CD4-positive, alpha-beta T cell treated with Interleukin-21 for 1 hour (primary cell): ENCODE measurements around the gene UBAP2.
A peak's percentile ranks its signal among the peaks of the same experiment; 100 is the strongest.

Source experiments
- DNase-seq: peaks from one replicate; pipeline ENCODE4 v3.0.0-alpha.2; 2020

UBAP2 gene, protein sequence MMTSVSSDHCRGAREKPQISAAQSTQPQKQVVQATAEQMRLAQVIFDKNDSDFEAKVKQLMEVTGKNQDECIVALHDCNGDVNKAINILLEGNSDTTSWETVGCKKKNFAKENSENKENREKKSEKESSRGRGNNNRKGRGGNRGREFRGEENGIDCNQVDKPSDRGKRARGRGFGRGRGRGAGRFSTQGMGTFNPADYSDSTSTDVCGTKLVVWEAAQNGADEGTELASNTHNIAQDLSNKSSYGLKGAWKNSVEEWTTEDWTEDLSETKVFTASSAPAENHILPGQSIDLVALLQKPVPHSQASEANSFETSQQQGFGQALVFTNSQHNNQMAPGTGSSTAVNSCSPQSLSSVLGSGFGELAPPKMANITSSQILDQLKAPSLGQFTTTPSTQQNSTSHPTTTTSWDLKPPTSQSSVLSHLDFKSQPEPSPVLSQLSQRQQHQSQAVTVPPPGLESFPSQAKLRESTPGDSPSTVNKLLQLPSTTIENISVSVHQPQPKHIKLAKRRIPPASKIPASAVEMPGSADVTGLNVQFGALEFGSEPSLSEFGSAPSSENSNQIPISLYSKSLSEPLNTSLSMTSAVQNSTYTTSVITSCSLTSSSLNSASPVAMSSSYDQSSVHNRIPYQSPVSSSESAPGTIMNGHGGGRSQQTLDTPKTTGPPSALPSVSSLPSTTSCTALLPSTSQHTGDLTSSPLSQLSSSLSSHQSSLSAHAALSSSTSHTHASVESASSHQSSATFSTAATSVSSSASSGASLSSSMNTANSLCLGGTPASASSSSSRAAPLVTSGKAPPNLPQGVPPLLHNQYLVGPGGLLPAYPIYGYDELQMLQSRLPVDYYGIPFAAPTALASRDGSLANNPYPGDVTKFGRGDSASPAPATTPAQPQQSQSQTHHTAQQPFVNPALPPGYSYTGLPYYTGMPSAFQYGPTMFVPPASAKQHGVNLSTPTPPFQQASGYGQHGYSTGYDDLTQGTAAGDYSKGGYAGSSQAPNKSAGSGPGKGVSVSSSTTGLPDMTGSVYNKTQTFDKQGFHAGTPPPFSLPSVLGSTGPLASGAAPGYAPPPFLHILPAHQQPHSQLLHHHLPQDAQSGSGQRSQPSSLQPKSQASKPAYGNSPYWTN

DNA sequence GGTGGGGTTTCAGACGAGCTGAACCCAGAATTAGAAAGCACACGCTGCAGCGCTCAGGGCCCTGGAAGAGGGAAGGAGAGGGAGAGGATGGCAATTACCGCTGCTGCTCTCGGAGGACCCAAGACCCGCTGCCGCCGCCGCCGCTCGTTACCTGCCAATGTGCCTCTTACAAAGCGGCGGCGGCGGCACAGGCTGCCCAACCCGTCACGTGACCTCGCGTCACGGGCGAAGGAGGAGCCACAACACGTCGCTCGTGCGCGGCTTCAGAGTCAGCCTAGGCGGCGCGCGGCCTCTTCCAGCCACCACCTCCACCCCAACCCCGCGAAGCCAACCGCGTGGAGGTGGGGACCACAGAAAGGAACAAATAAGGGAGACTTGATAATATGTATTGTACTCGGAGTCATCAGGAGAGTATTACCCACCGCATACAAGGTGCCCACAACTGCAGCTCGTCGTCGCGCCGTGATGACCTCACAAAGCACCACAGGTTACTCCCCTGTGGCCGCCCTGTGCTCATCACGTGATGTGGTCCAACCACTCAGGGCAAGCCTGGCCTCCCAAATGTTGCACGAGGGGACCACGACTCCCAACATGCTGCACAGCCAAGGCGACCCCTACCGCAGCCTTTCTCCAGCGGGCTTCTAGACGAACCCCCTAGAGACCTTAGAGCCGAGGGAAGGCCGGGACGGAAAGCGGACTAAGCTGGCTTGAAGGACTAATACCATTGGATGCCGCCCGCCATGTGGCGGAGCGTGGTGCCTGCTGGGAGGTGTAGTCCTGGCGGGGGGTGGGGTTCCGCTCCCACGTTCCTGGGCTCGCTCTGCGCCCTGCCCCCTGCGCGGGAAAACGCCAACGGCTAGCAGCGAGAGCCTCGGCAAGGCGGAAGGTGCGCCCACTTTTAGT, at the start of gene UBAP2:
TSS of gene UBAP2 (minus strand) at position 161 of the 903 bp plus-strand sequence. CDS start 31,739 bp downstream, outside the sequence.
- peak; percentile 95 for DNase-seq

DNA sequence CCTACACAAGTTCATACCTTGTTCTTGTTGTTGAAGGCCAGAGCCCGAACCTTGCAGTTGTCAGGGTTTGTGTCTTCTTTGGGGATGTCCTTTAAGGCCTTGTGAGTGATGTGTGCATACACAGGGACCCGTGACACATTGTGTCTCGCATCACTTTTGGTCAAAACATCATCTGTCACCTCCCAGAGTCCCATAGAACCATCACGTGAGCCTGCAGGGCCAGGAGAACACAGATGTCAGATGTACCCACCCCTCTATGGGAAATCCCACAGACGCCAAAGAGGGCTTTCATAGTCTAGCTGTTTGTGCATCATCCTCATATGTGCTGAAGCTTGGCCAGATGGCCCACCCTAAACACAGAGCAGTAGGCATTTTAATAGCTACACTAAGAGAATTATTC, 49.6 kb upstream of the UBAP2 start:
- DNase-seq: no peak

DNA sequence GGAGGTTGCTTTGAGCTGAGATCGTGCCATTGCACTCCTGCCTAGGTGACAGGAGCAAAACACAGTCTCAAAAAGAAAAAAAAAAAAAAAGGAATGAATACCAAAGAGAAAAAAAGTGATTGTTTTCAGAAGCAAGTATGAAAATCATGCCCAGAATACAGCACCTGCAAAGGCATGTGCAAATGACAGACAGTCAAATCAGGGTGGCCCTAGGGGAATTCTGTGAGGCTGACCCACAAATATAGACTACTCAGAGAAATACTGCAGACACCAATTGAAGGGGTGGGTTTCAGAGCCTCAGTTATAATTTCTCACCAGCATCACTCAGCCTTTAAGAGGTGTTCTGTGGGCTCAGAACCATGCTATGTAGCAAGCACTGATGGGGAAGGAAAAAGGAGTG, 49.2 kb upstream of the UBAP2 start:
- DNase-seq: no peak

DNA sequence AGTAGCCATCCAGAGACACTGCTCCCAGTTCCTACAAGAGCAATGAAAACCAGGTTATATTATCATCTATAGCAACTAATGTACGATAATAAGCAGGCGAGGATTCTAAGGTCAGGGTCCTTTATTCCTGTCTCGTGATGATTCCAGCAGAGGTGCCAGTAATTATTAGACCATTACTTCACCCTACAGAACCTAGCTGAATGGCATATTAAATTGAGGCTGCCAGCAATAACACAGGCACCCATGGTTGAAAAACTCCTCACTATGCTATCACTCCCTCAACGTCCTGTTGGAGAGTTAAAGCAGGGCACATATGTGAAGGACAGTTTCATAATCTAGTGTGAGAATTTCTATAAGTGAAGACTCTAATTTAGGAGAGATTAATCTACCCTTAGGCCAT, 48.1 kb upstream of the UBAP2 start:
- no peak for DNase-seq

DNA sequence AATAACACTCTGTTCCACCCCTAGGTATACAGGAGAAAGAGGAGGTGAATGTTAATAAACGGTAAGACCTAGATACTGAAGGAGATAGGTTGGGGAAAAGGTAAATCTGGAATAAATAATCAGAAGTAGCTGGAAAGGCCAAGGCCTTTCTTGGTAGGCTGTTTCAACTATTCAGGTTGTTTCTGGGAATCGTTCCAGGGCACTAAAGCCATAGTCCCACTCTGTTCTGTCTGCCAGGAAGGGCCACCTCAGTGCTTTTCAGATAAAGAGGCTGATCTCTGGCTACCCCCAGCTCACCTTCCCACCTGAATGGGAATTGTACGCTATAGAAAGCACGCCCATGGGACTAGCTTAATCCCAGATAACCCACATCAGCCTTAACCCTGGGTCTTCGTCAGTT, 44.9 kb upstream of the UBAP2 start:
- DNase-seq: no peak

DNA sequence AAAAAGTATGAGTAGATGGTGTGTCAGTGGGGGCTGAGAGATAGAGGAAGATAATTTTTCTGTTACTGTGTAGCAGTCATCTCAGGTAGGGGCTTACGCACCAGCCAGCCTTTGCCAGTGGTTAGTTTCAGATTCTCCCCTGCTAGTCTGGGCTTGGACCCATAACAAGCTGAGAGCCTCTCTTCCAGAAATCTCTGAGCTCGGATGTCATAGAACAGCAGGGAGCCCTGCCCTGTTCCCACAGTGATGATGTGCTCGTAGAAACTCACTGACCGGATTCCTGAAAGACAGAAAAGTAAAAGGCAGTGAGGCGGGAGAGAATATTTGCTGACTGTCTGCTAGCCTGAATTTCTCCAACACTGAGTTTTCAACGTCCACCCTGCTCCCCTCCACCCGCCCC, 40.6 kb upstream of the UBAP2 start:
- no peak for DNase-seq

DNA sequence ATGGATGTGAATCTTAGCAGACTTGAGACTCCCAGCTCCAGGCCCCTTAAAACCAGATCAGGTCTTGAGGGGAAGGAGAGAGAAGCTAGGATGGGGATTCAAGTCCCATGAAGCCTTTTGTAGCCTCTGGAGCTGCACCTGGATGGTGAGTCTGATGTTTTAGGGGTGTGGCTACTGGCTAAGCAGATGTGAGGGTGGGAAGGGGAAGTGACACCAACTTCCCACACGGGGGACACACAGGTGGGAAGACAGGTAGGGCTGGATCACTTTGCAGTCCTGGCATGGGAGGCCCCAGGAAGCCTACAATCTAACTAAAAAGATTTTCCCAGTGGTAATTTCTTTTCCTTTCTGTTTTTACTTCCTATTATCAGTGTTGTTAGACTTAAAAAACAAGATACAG, 38.7 kb upstream of the UBAP2 start:
- no peak for DNase-seq

DNA sequence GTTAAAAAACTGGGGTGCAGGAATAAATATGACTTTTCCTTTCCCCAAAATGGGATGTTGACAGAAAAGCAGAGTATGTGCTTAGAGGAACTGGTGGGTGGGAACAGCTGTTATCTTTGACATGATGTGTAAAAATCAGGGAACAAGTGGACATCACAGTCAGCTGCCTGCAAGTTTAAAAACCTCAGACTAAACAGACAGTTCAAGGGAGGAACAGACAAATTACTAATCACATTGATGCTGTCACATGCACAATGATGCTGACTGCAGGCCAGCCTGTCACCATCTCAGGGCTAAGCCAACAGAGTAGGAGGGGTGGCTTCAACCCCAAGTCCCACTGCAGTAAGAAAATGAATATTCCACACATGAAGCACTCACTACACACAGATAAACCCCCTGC, 38.2 kb upstream of the UBAP2 start:
- no peak for DNase-seq

DNA sequence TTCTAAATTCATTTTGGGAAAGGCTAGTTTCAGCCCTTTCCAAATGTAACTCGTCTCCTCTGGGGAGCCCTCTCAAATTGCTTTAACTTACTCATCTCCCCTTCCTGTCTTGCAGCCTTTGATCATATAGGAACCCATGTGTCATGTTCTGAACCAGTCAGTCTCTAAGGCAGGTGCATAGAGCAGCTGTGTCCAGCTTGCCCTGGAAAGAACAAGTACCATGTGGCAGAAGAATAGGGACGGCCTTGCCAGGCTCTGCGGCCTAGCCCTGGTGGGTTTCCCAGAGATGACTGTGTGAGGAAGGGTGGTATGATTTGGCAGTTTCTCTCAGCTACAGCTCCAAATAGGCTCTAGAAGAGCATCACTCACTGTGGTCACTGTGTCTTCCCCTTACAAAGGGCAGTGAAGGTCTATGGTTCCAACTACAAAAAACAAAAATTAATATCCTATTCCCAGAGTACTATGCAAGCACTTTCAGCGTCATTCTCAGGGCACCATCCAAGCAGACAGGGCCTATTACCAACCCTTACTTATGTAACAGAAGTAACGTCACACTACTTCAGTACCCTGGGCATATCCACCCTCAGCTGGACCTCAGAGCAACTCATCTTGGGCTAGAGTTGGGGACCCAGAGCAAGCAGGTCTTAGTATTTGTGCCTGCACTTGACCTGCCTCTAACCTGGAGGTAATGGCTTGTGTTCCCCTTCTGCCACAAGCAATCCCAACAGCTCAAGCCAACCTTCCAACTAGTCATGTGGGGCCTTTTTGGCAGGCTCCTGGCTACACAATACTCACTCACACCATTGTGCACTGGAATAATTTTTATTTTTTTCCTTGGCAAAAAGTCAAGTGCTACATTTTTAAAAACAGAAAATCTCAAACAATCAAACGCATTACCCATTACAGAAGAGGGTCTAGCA, 37.2 kb upstream of the UBAP2 start:
- no peak for DNase-seq

DNA sequence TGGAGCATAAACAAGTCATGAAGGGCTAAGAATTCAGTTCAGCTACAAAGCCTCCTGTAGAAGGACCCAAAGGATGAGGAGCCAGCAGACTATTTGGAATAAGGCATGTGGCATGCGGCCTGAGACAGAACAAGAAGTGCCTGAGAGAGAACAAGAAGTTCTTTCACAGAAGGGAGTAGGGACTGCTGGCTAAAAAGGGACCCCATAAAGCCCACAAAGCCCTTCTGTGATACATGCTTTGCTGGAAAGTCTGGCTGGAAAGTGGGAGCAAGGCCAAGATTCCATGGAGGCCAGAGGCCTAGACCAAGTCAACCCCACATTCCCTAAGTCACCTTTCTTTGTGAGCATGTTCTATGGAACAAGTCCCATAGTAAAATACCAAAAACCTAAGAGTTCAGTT, 35.9 kb upstream of the UBAP2 start:
- DNase-seq: no peak

DNA sequence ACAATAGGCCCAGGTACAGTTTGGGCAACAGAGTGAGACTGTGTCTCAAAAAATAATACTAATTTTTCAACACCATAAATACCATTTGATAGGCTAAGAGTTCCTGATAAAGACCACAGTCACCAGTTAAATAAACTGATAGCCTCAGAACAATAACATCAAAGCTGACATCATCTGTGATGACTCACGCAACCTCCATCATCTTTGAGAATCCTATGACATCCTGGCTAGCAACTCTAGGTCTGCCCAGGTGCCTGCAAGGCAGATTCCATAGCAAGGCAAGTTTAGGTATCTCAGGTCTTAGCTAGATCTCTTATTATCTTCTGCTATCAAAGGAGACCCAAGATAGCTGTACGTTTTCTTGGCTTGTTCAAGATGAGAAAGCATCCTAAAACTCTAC, 30.5 kb upstream of the UBAP2 start:
- DNase-seq: no peak

DNA sequence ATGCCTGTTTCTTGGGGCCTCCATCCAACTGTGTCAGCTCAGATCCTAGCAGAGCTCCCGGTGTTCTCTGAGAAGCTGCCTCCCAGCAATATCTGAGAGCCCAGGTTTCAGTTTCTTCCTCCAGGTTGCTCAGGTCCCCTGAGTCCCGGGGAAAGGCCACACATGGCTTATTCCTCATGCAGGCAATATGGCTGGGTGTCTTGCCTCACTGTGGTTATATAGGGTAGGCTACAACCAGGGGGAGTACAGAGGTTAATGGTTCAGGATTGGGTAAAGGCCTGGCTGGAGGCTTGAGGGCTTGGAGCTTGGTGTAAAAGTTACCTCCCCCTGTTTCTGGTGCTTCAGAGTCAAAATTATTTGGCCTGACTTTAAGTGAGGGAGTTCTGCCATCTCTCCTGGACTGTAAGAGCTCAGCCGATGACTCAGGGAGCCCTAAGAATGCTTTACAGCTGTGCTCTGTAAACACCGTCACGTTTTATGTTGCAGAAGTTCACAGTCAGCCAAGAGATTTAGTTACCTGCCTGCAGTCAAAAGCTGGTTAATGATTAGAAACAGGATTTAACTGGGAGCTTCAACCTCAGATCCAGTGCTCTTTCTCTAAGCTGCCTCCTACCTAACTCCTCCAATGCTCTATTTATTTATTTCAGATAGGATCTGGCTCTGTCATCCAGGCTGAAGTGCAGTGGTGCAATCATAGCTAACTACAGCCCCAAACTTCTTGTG, 24.3 kb upstream of the UBAP2 start:
- no peak for DNase-seq

DNA sequence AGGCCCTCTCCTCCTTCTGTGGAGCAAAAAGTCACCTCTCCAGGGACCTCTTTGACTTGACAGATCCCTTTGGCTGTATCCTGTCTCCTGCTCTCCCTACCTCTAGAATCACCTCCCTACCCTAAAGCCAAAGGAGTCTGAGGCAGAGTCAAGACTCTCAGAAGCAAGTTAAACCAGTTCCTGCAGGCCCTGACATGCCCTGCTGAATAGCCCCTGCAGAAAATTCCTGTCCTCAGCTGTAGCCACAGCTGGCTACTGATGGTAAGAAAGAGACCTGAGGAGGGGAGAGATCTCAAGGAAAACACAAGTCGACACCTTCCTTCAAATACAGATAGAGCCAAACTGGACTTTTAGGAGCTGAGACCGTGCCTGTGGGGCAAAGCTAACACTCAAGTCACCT, 23.7 kb upstream of the UBAP2 start:
- no peak for DNase-seq

DNA sequence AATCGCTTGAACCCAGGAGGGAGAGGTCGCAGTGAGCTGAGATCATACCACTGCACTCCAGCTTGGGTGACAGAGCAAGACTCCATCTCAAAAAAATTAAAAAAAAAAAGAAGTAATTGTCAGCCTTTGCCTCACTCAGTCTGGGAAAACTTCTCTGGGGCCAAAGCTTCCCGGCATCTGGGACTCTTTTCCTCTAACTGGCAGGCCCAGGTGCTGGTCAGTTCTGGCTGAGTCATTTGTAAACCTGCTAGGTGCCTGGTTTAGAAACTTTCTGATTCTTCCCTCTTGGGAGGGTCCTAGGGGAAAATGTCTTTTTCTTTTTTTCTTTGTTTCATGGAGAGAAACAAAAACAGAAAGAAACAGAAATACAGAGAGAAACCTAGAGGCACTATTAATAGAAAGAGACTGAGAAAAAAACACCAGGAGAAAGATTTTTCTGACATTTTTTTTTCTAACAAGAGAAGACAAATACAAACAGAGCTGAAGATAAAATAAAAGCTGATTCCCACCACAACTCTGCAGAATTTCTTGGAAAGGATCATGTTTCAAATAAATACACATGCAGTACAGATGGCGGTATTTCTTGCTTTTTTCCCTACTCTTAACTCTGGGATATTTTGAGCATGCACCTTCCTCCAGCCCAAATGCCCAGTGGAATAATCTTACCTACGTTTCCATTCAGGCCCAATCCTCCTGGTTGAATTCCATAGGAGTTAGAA, 22.1 kb upstream of the UBAP2 start:
- DNase-seq: no peak

DNA sequence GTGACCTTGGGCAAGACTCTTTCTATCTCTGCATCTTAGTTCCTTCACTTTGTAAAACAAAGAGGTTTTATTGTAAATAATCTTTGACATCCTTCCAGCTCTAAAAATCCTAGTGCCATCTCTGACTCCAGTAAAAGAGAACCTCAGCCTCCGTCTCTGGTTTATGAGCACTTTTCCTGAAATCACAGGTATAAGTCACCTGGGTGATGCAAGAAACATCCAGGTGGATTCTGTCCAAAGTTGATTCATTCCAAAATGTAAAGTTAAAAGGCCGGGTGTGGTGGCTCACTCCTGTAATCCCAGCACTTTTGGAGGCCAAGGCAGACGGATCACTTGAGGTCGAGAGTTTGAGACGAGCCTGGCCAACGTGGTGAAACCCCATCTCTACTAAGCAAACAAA, 21.1 kb upstream of the UBAP2 start:
- no peak for DNase-seq

DNA sequence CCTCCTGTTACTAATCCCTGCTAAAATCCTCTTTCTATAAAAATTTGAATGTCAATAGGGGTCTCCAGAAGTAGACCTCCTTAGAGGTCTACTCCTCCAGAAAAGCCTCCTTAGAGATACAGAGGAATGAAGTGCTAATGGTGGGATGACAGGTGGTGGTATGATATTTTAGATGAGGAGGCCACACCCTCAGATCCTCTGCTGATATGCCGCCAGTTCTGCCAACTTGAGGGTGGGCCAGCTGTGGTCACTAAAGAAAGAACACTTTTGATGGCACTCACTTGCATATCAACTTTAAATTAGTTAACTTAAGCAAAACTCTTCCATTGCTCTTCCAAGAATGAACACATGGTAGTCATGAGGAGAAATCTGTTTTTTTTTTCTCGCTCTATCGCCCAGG, 16.9 kb upstream of the UBAP2 start:
- no peak for DNase-seq

DNA sequence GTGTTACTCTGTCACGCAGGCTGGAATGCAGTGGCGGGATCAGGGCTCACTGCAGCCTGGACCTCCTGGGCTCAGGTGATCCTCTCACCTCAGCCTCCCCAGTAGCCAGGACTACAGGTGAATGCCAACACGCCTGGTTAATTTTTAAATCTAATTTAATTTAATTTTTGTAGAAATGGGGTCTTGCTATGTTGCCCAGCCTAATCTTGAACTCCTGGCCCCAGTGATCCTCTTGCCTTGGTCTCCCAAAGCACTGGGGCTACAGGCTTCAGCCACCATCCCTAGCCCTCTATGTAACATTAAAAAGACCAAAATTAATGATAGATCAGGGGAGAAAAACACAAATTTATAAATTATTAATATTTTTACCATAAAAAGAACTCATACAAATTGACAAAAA, 11.3 kb upstream of the UBAP2 start:
- DNase-seq: no peak

DNA sequence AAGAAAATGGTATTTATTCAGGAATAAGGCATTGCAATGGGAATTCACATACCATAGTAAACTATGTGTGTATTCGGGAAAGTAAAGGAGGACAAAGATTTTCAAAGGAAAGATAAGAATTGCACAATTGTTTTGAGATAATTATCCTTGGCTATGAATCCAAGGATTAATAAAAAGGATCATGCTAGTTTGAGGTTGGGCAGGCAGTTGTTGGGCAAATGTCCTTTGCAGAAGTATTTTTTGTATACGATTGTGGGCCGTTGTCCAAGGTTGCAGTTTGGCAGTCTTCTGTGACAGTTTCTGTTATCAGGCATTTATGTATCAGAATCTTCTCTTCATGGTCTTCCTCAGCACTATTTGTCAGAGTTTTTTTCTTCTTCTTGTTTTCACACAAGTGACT, 10.6 kb upstream of the UBAP2 start:
- DNase-seq: no peak

DNA sequence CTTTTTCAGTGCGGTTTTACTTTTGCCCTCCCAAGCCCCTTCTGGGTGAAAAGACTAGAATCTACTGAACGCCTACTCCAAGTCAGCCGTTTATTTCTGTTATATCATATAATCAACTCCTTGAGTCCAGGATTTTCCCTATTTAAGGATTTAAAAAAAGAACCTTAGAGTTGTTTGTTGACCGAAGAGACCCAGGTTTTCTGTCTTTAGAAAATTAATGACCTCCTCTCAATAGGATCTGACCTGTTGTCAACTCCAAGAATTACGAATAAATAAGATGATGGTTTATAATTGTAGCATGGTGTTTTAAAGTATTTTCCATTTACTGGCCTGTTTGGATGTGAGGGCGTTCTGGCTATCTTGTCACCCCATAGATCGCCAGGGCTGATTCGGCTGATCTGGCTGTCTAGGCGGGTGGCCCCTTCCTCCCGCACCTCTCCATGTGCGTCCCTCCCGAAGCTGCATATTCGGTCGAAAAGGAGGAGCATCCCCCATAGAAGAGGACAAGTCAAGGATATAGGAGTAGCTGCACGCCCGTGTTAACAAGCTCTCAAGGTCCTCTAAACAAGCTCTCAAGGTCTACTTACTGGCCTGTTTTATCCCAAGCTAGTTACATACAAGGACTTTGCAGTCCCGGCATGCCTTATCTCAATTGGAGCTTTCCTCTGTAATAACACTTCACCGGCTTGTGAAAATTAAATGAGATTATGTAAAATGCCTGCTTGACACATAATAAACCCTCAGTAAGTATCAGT, 1.1 kb upstream of the UBAP2 start:
- DNase-seq: no peak
